ENCODE data around the gene PAK2.

DNA sequence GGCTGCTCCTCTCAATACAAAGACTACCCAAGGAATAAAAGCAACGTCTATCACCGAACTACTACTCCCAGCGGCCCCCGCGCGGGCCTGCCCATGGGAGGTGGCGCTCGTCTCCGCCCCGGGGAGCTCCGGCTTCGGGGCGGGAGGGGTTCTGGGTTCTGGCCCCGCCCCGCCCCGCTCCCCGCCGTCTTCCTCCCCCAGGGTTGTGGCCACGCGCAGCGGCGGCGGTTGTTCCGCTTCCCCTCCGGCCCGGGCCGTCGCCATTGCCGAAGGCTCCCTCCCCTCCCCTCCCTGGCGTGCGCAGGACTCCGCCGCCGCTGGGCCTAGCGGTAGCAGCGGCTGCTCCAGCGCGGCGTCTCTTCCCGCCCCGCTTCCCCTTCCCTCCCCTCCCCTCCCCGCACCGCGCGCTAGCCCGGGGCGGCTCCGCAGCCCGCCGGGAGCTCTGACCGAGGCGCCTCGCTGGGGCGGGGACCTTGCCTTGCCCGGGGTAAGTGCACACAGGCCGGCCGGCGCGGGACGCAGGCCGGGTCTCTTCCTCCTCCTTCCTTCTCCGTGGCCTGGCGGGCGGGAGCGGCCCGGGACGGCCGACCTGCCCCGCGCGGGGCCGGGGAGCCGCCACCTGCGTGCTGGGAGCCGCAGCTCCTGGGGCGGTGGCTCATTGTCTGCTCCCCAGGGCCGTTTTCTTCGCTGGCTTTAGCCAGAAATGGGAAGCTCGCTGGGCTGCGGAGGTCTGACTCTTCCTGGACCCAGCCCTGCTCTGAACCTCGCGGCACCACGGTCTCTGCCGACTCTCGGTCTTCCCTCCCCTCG is at the start of gene PAK2:
- peak; percentile 40 for TF ChIP-seq POLR2A (IDR thresholded peaks at IDR 0.05; ENCODE audit: low read length)
- no peak for TF ChIP-seq GATA1 (IDR thresholded peaks at IDR 0.05; ENCODE audit: low read depth, low read length)
